Cardiac septum (tissue), 1 donor: ENCODE measurements around the gene IDNK. TPM values are rescaled to one million over a fixed set of nuclear protein-coding genes. Genes with fewer than 3 reads are reported as not detected.

Experiments used
- DNase-seq: peaks from one replicate; pipeline ENCODE4 v3.0.0-alpha.2; 2020; ENCODE audit warnings: low spot score
- intact Hi-C: fragments of 100-400 bp; cut with DNase I; formaldehyde crosslinking; loops from one replicate; pipeline ENCODE4 v1.14.0; 2022
- total RNA-seq: library from RNA; stranded (reverse); fragmentation: NEBNext Ultra II Directional; extraction: Animal tissue kit (Norgen Biotek cat#: 25700); gene quantifications from one replicate; pipeline ENCODE4 v1.2.1, GENCODE V29; 2021
- donor health status: DM: no; HTN: no; CAD: no.

The IDNK gene
- total RNA-seq, 1 donor from 2014 or later, result 5.4 TPM

DNA sequence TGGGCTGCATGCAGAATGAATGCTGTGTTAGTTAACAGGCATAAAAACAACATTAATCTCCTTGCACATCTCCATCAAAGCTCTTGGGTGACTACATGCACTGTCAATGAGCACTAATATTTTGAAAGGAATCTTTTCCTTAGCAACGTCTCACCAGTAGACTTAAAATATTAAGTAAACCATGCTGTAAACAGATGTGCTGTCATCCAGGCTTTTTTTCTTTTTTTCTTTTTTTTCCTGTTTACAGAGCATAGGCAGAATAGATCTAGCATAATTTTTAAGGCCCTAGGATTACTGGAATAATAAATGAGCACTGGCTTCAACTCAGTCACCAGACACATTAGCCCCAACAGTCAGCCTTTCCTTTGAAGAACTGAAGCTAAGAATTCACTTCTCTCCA, 48.5 kb downstream of the IDNK start:
- DNase-seq, result no peak
- intact Hi-C loops, result no loop called here

DNA sequence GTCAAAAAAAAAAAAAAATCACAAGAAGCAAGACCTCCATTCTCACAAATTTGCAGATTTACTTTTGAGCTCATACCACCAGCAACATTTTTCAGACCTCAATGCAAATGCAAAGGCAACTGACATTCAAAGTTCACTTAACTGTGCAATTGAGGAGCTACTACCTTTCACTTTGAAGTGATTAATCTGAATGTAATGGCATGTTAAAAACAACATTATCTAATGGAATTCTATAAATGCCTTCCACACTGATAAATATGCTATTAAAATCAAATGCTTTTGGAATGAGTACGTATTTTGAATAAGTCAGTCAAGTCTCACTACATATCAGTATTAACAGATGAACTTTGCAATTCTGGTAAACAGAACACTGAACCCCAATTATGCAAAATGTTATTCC, 52.5 kb downstream of the IDNK start:
- intact Hi-C loops, result no loop called here
- DNase-seq, result no peak

DNA sequence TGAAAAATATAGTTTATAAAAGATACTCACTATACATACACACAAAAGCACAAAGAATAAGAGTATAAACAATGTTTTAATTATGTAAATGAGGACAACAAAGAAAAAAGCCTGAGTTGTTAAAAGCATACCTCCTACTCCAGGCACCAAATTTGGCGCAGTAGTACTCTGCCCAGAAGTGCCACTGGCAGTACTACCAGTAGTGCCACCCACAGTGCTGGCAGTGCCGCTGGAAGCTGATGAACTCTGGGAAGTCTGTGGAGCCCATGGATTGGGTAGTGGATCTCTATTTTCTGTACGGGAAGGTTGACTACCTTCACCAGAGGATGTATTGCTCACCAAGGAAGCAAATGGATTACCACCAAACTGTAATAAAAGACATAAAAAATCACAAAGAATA, 54.7 kb downstream of the IDNK start:
- intact Hi-C loops, result no loop called here
- no peak for DNase-seq

DNA sequence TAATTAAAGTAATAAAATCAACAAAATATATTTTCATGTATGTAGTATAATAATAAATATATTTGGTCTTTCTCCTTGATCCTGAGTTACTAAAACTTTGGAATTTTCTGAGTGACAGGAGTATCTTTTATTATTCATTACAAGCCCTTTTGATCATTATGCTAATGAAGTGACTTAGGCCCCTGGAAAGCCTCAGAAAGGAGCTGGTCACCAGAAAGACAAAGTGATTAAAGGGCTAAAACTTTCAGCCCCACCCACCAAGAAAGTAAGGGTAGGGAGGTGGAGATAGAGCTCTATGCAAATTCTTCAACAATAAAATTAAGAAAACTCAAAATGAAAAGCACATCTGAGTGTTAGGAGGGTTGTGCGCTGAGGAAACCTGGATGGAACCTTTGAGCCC, 57.3 kb downstream of the IDNK start:
- intact Hi-C loops, result no loop called here
- DNase-seq, result no peak

DNA sequence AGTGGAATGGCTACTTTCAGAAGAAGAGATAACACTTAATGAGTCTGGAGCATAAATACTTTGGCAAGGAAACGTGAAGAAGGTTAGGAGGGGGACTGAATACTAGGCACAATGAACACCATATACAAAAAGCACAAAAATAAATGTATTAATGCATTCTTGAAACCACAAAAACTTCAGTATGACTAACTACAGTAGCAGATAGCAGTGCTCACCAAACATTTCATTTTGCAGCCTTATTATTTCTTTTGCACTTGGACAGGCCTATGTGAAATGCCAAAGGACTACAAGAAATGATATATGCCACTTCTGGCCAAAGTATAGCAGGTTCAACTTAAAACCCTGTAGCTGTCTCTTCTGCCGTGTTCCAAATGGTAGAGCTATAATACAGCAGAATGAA, 58.5 kb downstream of the IDNK start:
- no peak for DNase-seq
- intact Hi-C loops, result no loop called here

DNA sequence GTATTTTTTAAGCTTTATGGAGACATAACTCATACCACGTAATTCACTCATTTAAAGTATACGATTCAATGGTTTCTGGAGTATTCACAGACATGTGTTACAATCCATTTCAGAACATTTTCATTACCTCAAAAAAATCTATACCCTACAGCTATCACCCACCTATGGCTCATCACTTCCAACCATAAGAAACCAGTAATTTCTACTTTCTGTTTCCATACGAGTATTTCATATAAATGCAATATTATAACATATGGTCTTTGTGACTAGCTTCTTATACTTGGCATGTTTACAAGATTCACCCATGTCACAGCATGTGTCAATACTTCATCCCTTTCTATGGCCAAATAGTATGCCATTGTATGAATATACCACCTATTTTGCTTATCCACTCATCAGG, 66.0 kb downstream of the IDNK start:
- no peak for DNase-seq
- intact Hi-C loops, result no loop called here

DNA sequence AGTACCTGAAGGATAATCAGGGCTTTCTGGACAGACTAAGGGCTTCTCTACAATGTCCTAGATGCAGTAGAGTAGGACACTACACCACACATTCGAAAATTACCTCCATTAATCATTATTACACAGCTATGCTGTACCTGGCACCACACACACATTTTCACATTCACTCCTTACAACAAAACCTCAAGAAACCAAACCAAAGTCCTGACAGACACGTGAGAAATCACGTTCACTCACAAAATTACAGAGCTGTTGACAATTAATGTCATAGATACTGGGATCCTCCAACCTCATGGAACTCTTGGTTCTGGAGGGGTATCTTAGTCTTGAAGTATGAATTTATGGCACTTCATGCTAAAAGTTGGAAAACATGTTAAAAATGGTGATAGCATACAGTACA, 68.5 kb downstream of the IDNK start:
- intact Hi-C loops, result no loop called here
- no peak for DNase-seq

Other genes with a start within 250 kb of the IDNK start
- gene FRMD3, start 84.7 kb upstream of the IDNK start, total RNA-seq, result 123 TPM
- gene UBQLN1, start 84.8 kb downstream of the IDNK start, total RNA-seq, result 107 TPM
- gene GKAP1, start 194.6 kb downstream of the IDNK start, total RNA-seq, result 17.2 TPM